ENCODE results near the gene ATM.

Gene ATM

GRCh38 chr11:108233277-108233945 is 10.5 kb downstream of the ATM start:
- Histone ChIP-seq H3K36me3 (ENCODE audit: control insufficient read depth, low read length) (peaks cover 95% of the 10 kb centered on the region), H3K27ac (ENCODE audit: low read depth, low read length) (no peak overlapping the region), H3K9me2 (replicated peaks; ENCODE audit: control insufficient read depth, low read length) (no peaks in the 10 kb centered on the region), H3K27me3 (ENCODE audit: control insufficient read depth, low read length) (no peaks in the 10 kb centered on the region), H3K4me3 (ENCODE audit: low read length) (no peak overlapping the region), H3K4me1 (ENCODE audit: control insufficient read depth, low read length) (peaks cover 63% of the 10 kb centered on the region), H3K4me2 (ENCODE audit: low read length) (no peak overlapping the region), H3K79me2 (ENCODE audit: control insufficient read depth, low read length) (peaks cover 58% of the 10 kb centered on the region), H4K20me1 (ENCODE audit: control insufficient read depth, insufficient read depth, low read depth, low read length) (no peaks in the 10 kb centered on the region), H3K9me3 (ENCODE audit: control insufficient read depth, insufficient read depth, low read length) (no peaks in the 10 kb centered on the region), H3F3A (ENCODE audit: control insufficient read depth, insufficient read depth) (peaks cover 26% of the 10 kb centered on the region)
- no peak for TF ChIP-seq CTCF (IDR thresholded peaks at IDR 0.05; ENCODE audit: low read depth, low read length, poor library complexity, severe bottlenecking)
- TF ChIP-seq EZH2phosphoT487 (IDR thresholded peaks at IDR 0.05; ENCODE audit: borderline replicate concordance, low read length), result no peak

GRCh38 chr11:108235192-108235591 is 12.3 kb downstream of the ATM start:
- peak overlapping the region; percentile 84 for H3K27ac ChIP-seq (ENCODE audit: low read depth, low read length)
- no peak for TF ChIP-seq CTCF (IDR thresholded peaks at IDR 0.05; ENCODE audit: low read depth, low read length, poor library complexity, severe bottlenecking)
- TF ChIP-seq EZH2phosphoT487 (IDR thresholded peaks at IDR 0.05; ENCODE audit: borderline replicate concordance, low read length), result no peak

GRCh38 chr11:108235633-108236032 is 12.8 kb downstream of the ATM start:
- no peaks in the 10 kb centered on the region for H3K9me3 ChIP-seq (ENCODE audit: control insufficient read depth, insufficient read depth, low read length)
- H3K4me3 ChIP-seq (ENCODE audit: low read length), result peak overlapping the region; percentile 53
- TF ChIP-seq EZH2phosphoT487 (IDR thresholded peaks at IDR 0.05; ENCODE audit: borderline replicate concordance, low read length) (no peak), CTCF (IDR thresholded peaks at IDR 0.05; ENCODE audit: low read depth, low read length, poor library complexity, severe bottlenecking) (no peak)
- no peaks in the 10 kb centered on the region for H4K20me1 ChIP-seq (ENCODE audit: control insufficient read depth, insufficient read depth, low read depth, low read length)
- no peaks in the 10 kb centered on the region for H3K27me3 ChIP-seq (ENCODE audit: control insufficient read depth, low read length)
- H3K9me2 ChIP-seq (replicated peaks; ENCODE audit: control insufficient read depth, low read length), result no peaks in the 10 kb centered on the region
- H3K4me2 ChIP-seq (ENCODE audit: low read length), result peak overlapping the region; percentile 72
- H3K79me2 ChIP-seq (ENCODE audit: control insufficient read depth, low read length), result peaks cover 47% of the 10 kb centered on the region
- peaks cover 95% of the 10 kb centered on the region for H3K36me3 ChIP-seq (ENCODE audit: control insufficient read depth, low read length)
- H3K27ac ChIP-seq (ENCODE audit: low read depth, low read length), result peak overlapping the region; percentile 84
- H3F3A ChIP-seq (ENCODE audit: control insufficient read depth, insufficient read depth), result peaks cover 26% of the 10 kb centered on the region
- peaks cover 48% of the 10 kb centered on the region for H3K4me1 ChIP-seq (ENCODE audit: control insufficient read depth, low read length)

More at GRCh38 chr11:108235192-108235591, 12.3 kb downstream of the ATM start:
- Histone ChIP-seq H3K4me3 (ENCODE audit: low read length) (no peak overlapping the region), H3K36me3 (ENCODE audit: control insufficient read depth, low read length) (peaks cover 95% of the 10 kb centered on the region), H3F3A (ENCODE audit: control insufficient read depth, insufficient read depth) (peaks cover 26% of the 10 kb centered on the region), H3K79me2 (ENCODE audit: control insufficient read depth, low read length) (peaks cover 51% of the 10 kb centered on the region), H3K4me2 (ENCODE audit: low read length) (no peak overlapping the region; the same call in 1 of the 2 replicates), H3K27me3 (ENCODE audit: control insufficient read depth, low read length) (no peaks in the 10 kb centered on the region), H3K4me1 (ENCODE audit: control insufficient read depth, low read length) (peaks cover 48% of the 10 kb centered on the region), H3K9me3 (ENCODE audit: control insufficient read depth, insufficient read depth, low read length) (no peaks in the 10 kb centered on the region), H4K20me1 (ENCODE audit: control insufficient read depth, insufficient read depth, low read depth, low read length) (no peaks in the 10 kb centered on the region), H3K9me2 (replicated peaks; ENCODE audit: control insufficient read depth, low read length) (no peaks in the 10 kb centered on the region)

All from DOHH2 (cell line).